Measurements from ENCODE around the gene NAPA. TPM values are rescaled to one million over a fixed set of nuclear protein-coding genes. Genes with fewer than 3 reads are reported as not detected.

The NAPA gene
- 85.9 to 107 TPM (median 96.2 TPM) in 5 replicates for total RNA-seq (2022; extraction: Qiagen RNA extraction)

GRCh38 chr19:47514869-47515588 is at the start of gene NAPA:
TSS of gene NAPA (minus strand) at chr19:47515063. CDS start at chr19:47514940, 123 bp downstream.

GRCh38 chr19:47483800-47484690 is 30.8 kb downstream of the NAPA start, which contains the start of gene KPTN:
TSS of gene KPTN (minus strand) at chr19:47484219. CDS start at chr19:47484160, 59 bp downstream.

GRCh38 chr19:47471733-47472457 is 43.0 kb downstream of the NAPA start, which contains the start of gene SLC8A2:
TSS of gene SLC8A2 (minus strand) at chr19:47471893. CDS start at chr19:47466403, 5,490 bp downstream.

Other genes starting within 250 kb of the NAPA start
- 4.7 to 9.6 TPM (median 8.9 TPM) in 5 replicates for gene INAFM1, start 240.2 kb downstream of the NAPA start, total RNA-seq (2022; extraction: Qiagen RNA extraction)
- 1.2 to 3.3 TPM (median 2.4 TPM) in 5 replicates for gene C5AR1, start 205.2 kb downstream of the NAPA start, total RNA-seq (2022; extraction: Qiagen RNA extraction)
- gene C5AR2, start 182.9 kb downstream of the NAPA start, total RNA-seq (2022; extraction: Qiagen RNA extraction) = 7.0 to 13.8 TPM (median 11.3 TPM) in 5 replicates
- 22.0 to 39.5 TPM (median 37.5 TPM) in 5 replicates for gene DHX34, start 165.7 kb downstream of the NAPA start, total RNA-seq (2022; extraction: Qiagen RNA extraction)
- 32.1 to 48.0 TPM (median 41.6 TPM) in 5 replicates for gene MEIS3, start 95.5 kb downstream of the NAPA start, total RNA-seq (2022; extraction: Qiagen RNA extraction)
- gene SLC8A2, start 43.2 kb downstream of the NAPA start, total RNA-seq (2022; extraction: Qiagen RNA extraction) = 0.24 to 0.58 TPM (median 0.37 TPM) in 5 replicates
- 15.3 to 24.0 TPM (median 19.6 TPM) in 5 replicates for gene KPTN, start 30.8 kb downstream of the NAPA start, total RNA-seq (2022; extraction: Qiagen RNA extraction)
- 0.02 to 0.05 TPM (median 0.04 TPM) in 3 of 5 replicates, not detected in the others for gene ZNF541, start 58.1 kb upstream of the NAPA start, total RNA-seq (2022; extraction: Qiagen RNA extraction)
- 9.8 to 20.5 TPM (median 17.0 TPM) in 5 replicates for gene BICRA, start 94.1 kb upstream of the NAPA start, total RNA-seq (2022; extraction: Qiagen RNA extraction)
- gene EHD2, start 198.4 kb upstream of the NAPA start, total RNA-seq (2022; extraction: Qiagen RNA extraction) = 104 to 181 TPM (median 172 TPM) in 5 replicates
- 228 to 309 TPM (median 256 TPM) in 5 replicates for gene NOP53, start 230.5 kb upstream of the NAPA start, total RNA-seq (2022; extraction: Qiagen RNA extraction)